ENCODE data around the gene CREB3L2. TPM values are rescaled to one million over a fixed set of nuclear protein-coding genes. Genes with fewer than 3 reads are reported as not detected.
"Not testable (repeated sequence)": the region's sequence is repeated elsewhere in the genome, so short reads cannot be mapped to it uniquely, and the experiment has no call there.

The CREB3L2 gene
- total and polyA plus RNA-seq, 3 experiments from 2014 or later = 12.5 to 25.0 (median 23.9) TPM

DNA sequence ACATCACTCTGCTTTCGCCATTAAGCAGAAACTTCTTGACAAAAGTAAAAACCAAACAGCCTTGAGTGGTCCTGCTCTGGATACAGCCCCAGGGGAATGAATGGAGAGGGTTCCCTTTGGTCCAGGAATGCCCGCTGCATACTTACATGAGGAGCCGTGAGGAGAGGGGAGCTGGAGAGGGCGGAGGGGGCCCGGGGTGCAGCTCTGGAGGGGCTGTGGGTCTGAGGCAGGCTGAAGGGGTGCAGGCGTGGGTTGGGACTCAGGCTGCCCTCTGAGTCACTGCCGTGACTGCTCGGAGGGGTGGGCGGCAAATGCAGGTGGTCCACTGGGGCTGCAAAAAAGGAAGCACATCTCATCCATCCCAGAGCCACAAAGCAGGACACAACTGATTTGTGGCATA, 93.8 kb downstream of the CREB3L2 start:
- Mint-ChIP-seq H3K9me3 (no peaks in the 10 kb centered on the region), H3K4me1 (peaks cover 5 to 6% (median 6%) of the 10 kb centered on the region in 3 donors), H3K27me3 (no peaks in the 10 kb centered on the region), H3K36me3 (peaks cover 8 to 85% (median 18%) of the 10 kb centered on the region in 3 donors), H3K4me3 (no peak overlapping the region), H3K27ac (peak overlapping the region in 3 of 8 donors; percentile 6 to 44 (median 44))
- ChIA-PET POLR2A (no interaction called here), CTCF (interaction anchor here (10.2 kb wide), 1 partner anchor 98 kb away, joined by 303 read pairs; the partner anchor contains the start of gene CREB3L2)
- Histone ChIP-seq H3K4me1 (ENCODE audit: insufficient read depth, low read length) (no peaks in the 10 kb centered on the region), H3K27ac (ENCODE audit: low read depth, low read length) (no peak overlapping the region), H3K27me3 (ENCODE audit: insufficient read depth, low read length, poor library complexity, severe bottlenecking) (no peaks in the 10 kb centered on the region), H3K4me3 (ENCODE audit: low read length) (no peak overlapping the region), H3K9me3 (ENCODE audit: low read length) (no peaks in the 10 kb centered on the region), H3K36me3 (ENCODE audit: insufficient read depth, low read length) (peaks cover 14% of the 10 kb centered on the region)
- no peak for DNase-seq

DNA sequence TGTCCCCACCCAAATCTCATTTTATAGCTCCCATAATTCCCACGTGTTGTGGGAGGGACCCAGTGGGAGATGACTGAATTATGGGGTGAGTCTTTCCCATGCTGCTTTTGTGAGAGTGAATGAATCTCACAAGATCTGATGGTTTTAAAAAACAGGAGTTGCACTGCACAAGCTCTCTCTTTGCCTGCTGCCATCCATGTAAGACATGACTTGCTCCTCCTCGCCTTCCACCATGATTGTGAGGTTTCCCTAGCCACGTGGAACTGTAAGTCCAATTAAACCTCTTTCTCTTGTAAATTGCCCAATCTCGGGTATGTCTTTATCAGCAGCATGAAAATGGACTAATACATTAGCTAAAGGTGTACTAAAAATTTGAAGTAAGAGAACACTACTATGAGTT, 95.2 kb downstream of the CREB3L2 start:
- H3K27me3 ChIP-seq (ENCODE audit: insufficient read depth, low read length, poor library complexity, severe bottlenecking); H3K27me3 Mint-ChIP-seq; H3K4me1 Mint-ChIP-seq; POLR2A ChIA-PET; H3K9me3 ChIP-seq (ENCODE audit: low read length); H3K9me3 Mint-ChIP-seq; H3K4me3 ChIP-seq (ENCODE audit: low read length); DNase-seq; H3K4me3 Mint-ChIP-seq; H3K27ac ChIP-seq (ENCODE audit: low read depth, low read length); H3K4me1 ChIP-seq (ENCODE audit: insufficient read depth, low read length): not testable (repeated sequence)
- H3K36me3 ChIP-seq (ENCODE audit: insufficient read depth, low read length) = peaks cover 15% of the 10 kb centered on the region
- peak overlapping the region in 3 of 8 donors; percentile 14 to 78 (median 21) for H3K27ac Mint-ChIP-seq
- CTCF ChIA-PET = interaction anchor here (10.2 kb wide), 1 partner anchor 100 kb away, joined by 303 read pairs; the partner anchor contains the start of gene CREB3L2
- H3K36me3 Mint-ChIP-seq = peaks cover 11 to 76% (median 13%) of the 10 kb centered on the region in 3 donors

GRCh38 chr7:137904833-137905232, 97.1 kb downstream of the CREB3L2 start:
- CTCF ChIA-PET = interaction anchor here (1.0 to 10.2 kb wide), 10 partner anchors 8 to 114 kb away, joined by 3 to 303 read pairs (median 6); partner anchors contain the start of gene CREB3L2
- Mint-ChIP-seq H3K27ac (peak overlapping the region in 4 of 8 donors; percentile 48 to 90 (median 80)), H3K36me3 (peaks cover 16 to 71% (median 19%) of the 10 kb centered on the region in 3 donors), H3K27me3 (no peaks in the 10 kb centered on the region), H3K9me3 (no peaks in the 10 kb centered on the region), H3K4me1 (peaks cover 5 to 9% (median 6%) of the 10 kb centered on the region in 3 donors), H3K4me3 (no peak overlapping the region)
- H3K4me1 ChIP-seq (ENCODE audit: insufficient read depth, low read length) = no peaks in the 10 kb centered on the region
- no peak overlapping the region for H3K4me3 ChIP-seq (ENCODE audit: low read length)
- no peaks in the 10 kb centered on the region for H3K27me3 ChIP-seq (ENCODE audit: insufficient read depth, low read length, poor library complexity, severe bottlenecking)
- POLR2A ChIA-PET = no interaction called here
- peaks cover 20% of the 10 kb centered on the region for H3K36me3 ChIP-seq (ENCODE audit: insufficient read depth, low read length)
- no peak for DNase-seq
- no peaks in the 10 kb centered on the region for H3K9me3 ChIP-seq (ENCODE audit: low read length)
- H3K27ac ChIP-seq (ENCODE audit: low read depth, low read length) = no peak overlapping the region

- Histone ChIP-seq H3K4me3 (ENCODE audit: low read length) (no peak overlapping the region), H3K9me3 (ENCODE audit: low read length) (no peaks in the 10 kb centered on the region), H3K27me3 (ENCODE audit: insufficient read depth, low read length, poor library complexity, severe bottlenecking) (no peaks in the 10 kb centered on the region), H3K27ac (ENCODE audit: low read depth, low read length) (no peak overlapping the region), H3K36me3 (ENCODE audit: insufficient read depth, low read length) (peaks cover 16% of the 10 kb centered on the region), H3K4me1 (ENCODE audit: insufficient read depth, low read length) (no peaks in the 10 kb centered on the region)
- peaks cover 14 to 22% (median 17%) of the 10 kb centered on the region in 3 donors for H3K4me1 Mint-ChIP-seq
- peak; percentile 27 to 71 (median 59) for DNase-seq
- H3K27ac Mint-ChIP-seq = peak overlapping the region in 7 of 8 donors; percentile 8 to 91 (median 82)
- ChIA-PET POLR2A (no interaction called here), CTCF (interaction anchor here (0.6 to 10.2 kb wide), 24 partner anchors 8 to 835 kb away, joined by 3 to 303 read pairs (median 4); partner anchors contain the start of gene CREB3L2)
- H3K4me3 Mint-ChIP-seq = peak overlapping the region in 1 of 7 donors; percentile 26
- H3K9me3 Mint-ChIP-seq = no peaks in the 10 kb centered on the region
- H3K27me3 Mint-ChIP-seq = no peaks in the 10 kb centered on the region
- peaks cover 16 to 68% (median 20%) of the 10 kb centered on the region in 3 donors for H3K36me3 Mint-ChIP-seq
These were observed 98.3 kb downstream of the CREB3L2 start for GRCh38 chr7:137903382-137904169.

- Histone ChIP-seq H3K4me1 (ENCODE audit: insufficient read depth, low read length) (no peaks in the 10 kb centered on the region), H3K27ac (ENCODE audit: low read depth, low read length) (no peak overlapping the region), H3K4me3 (ENCODE audit: low read length) (no peak overlapping the region), H3K27me3 (ENCODE audit: insufficient read depth, low read length, poor library complexity, severe bottlenecking) (no peaks in the 10 kb centered on the region), H3K9me3 (ENCODE audit: low read length) (no peaks in the 10 kb centered on the region), H3K36me3 (ENCODE audit: insufficient read depth, low read length) (peaks cover 10% of the 10 kb centered on the region)
- H3K4me1 Mint-ChIP-seq = peaks cover 20 to 25% (median 21%) of the 10 kb centered on the region in 3 donors
- ChIA-PET POLR2A (no interaction called here), CTCF (interaction anchor here (0.6 to 10.2 kb wide), 4 partner anchors 106 to 983 kb away, joined by 3 to 303 read pairs (median 4); partner anchors contain the start of gene CREB3L2)
- no peaks in the 10 kb centered on the region for H3K27me3 Mint-ChIP-seq
- DNase-seq = no peak
- no peak overlapping the region for H3K4me3 Mint-ChIP-seq
- peaks cover 14 to 65% (median 17%) of the 10 kb centered on the region in 3 donors for H3K36me3 Mint-ChIP-seq
- H3K27ac Mint-ChIP-seq = peak overlapping the region in 2 of 8 donors; percentile 37 to 52
- H3K9me3 Mint-ChIP-seq = no peaks in the 10 kb centered on the region
These were observed 101.7 kb downstream of the CREB3L2 start for GRCh38 chr7:137900137-137900536.

DNA sequence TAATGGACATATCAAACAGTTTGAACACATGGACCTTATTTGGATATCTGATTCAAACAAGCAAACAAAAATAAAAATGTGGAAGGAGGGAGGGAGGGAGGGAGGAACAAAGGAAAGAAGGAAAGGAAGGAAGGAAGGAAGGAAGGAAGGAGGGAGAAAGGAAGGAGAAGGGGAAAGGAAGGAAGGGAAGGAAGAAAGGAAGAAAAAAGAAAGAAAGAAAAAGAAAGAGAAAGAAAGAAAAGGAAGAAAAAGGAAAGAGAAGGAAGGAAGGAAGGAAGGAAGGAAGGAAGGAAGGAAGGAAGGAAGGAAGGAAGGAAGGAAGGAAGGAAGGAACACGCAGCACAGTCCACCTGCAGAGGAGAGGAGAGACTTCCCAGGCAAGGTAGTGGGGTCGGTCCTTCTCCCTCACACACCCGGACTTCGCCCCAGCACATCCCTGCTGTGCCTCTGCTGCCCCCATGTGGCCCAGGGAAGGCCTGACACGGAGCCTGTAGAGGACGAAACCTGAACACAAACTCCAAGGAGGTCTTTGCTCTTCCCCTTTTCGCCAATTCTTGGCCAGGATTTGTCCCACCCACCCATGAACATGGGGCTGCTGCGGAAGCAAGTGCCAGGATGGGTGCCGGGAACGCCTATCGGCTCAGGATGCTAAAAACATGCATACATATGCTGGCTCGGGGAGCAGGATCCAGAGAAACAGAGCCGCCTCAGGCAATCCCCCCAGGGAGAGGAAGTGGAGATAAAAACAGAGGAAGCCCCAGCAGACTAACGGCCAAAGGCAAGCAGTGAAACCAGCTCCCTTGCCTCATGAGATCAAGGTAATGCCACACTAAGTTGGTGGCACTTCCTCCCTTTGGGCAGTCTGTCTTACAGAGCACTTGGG, 102.8 kb downstream of the CREB3L2 start:
- POLR2A ChIA-PET = no interaction called here
- CTCF ChIA-PET = interaction anchor here (0.8 to 10.2 kb wide), 2 partner anchors 107 to 118 kb away, joined by 6 to 303 read pairs; partner anchors contain the start of gene CREB3L2

DNA sequence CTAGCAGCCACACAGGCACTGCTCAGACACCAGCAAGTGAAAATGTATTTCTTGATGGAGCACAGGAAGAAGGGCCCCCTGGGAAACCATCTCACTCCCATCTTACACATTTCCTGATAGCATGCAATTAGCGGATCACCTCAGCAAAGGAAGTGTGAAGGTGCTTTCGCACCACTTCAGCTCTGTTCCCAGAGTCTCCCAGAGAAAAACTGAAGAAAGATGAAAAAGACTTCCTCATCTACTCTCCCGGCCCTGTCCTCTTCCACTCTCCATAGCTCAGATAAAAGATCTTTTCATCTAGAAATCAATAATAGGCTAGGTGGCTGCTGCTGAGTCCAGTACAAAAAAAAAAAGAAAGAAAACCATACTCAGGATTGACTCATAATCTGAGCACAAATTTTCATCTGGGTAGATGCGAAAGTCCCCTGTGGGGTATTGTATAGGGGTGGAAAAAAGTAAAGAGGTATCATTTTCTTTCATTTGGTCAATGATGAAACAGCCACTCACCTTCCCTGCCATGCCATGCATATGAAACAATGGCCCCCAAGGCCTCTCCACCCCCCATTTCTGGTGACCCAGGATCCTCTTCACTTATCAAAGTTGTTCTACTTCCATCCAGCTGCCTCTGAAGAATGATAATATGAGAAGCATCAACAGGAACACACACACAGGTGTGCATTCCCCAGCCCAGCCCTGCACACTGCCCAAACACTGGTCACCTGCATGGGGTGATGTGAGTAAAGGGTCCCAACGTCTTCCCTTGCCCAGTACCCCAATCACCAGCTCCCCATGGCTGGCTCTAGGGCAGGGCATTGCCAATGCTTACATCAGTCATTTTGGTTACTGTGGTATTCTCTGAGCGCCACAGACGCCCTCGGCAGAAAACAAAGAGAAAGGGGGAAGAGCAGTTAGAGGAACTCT, 106.3 kb downstream of the CREB3L2 start:
- ChIA-PET CTCF (interaction anchor here (0.6 to 1.4 kb wide), 2 partner anchors 8 to 114 kb away, joined by 4 to 5 read pairs; no protein-coding TSS in a partner anchor), POLR2A (interaction anchor here (0.6 kb wide), 1 partner anchor 270 kb away, joined by 3 read pairs; no protein-coding TSS in a partner anchor)
- Histone ChIP-seq H3K4me1 (ENCODE audit: insufficient read depth, low read length) (no peaks in the 10 kb centered on the region), H3K4me3 (ENCODE audit: low read length) (no peak overlapping the region), H3K9me3 (ENCODE audit: low read length) (no peaks in the 10 kb centered on the region), H3K27me3 (ENCODE audit: insufficient read depth, low read length, poor library complexity, severe bottlenecking) (no peaks in the 10 kb centered on the region), H3K36me3 (ENCODE audit: insufficient read depth, low read length) (peaks cover 4% of the 10 kb centered on the region), H3K27ac (ENCODE audit: low read depth, low read length) (no peak overlapping the region)
- Mint-ChIP-seq H3K9me3 (no peaks in the 10 kb centered on the region), H3K4me1 (peaks cover 14 to 19% (median 15%) of the 10 kb centered on the region in 3 donors), H3K4me3 (no peak overlapping the region), H3K27ac (peak overlapping the region in 3 of 8 donors; percentile 11 to 82 (median 35)), H3K36me3 (peaks cover 5 to 82% (median 20%) of the 10 kb centered on the region in 3 donors), H3K27me3 (no peaks in the 10 kb centered on the region)
- DNase-seq = no peak

More for the DNA sequence above, 102.8 kb downstream of the CREB3L2 start:
- Mint-ChIP-seq H3K36me3 (peaks cover 14 to 71% (median 17%) of the 10 kb centered on the region in 3 donors), H3K9me3 (no peaks in the 10 kb centered on the region), H3K27me3 (no peaks in the 10 kb centered on the region), H3K4me3 (peak overlapping the region in 6 of 7 donors; percentile 15 to 58 (median 42)), H3K4me1 (peaks cover 20 to 25% (median 21%) of the 10 kb centered on the region in 3 donors), H3K27ac (peak overlapping the region; percentile 43 to 88 (median 72))
- no peaks in the 10 kb centered on the region for H3K9me3 ChIP-seq (ENCODE audit: low read length)
- DNase-seq = peak; percentile 48 to 77 (median 64)
- peaks cover 10% of the 10 kb centered on the region for H3K36me3 ChIP-seq (ENCODE audit: insufficient read depth, low read length)
- H3K27me3 ChIP-seq (ENCODE audit: insufficient read depth, low read length, poor library complexity, severe bottlenecking) = no peaks in the 10 kb centered on the region
- no peak overlapping the region for H3K27ac ChIP-seq (ENCODE audit: low read depth, low read length)
- no peaks in the 10 kb centered on the region for H3K4me1 ChIP-seq (ENCODE audit: insufficient read depth, low read length)
- no peak overlapping the region for H3K4me3 ChIP-seq (ENCODE audit: low read length)

Measured in CD8-positive, alpha-beta memory T cell (primary cell).